Measurements from ENCODE around the gene VWA3B.

The VWA3B gene

DNA sequence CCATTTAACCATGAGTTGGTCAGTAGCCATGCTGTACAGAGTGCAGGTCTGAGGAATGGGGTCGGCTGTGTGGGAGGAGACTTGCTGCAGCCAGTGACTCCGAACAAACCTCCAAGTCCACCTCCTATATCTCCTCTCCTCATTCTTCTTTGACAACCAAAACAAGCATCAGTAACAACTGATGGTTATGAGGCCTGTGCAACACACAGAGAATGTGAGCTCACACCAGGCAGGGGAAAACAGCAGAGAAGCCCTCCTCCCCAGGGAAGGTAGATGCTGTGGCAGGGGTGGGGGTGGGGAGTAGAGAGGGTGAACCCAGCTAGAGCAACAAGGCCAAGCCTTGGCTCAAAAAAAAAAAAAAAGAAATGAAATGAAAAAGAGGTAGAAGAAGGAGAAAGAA lies 247.0 kb downstream of the VWA3B start:
- DNase-seq (ENCODE audit: low read depth), result no peak

GRCh38 chr2:98334439-98335078 lies 247.6 kb downstream of the VWA3B start:
- no peak for DNase-seq (ENCODE audit: low read depth)

DNA sequence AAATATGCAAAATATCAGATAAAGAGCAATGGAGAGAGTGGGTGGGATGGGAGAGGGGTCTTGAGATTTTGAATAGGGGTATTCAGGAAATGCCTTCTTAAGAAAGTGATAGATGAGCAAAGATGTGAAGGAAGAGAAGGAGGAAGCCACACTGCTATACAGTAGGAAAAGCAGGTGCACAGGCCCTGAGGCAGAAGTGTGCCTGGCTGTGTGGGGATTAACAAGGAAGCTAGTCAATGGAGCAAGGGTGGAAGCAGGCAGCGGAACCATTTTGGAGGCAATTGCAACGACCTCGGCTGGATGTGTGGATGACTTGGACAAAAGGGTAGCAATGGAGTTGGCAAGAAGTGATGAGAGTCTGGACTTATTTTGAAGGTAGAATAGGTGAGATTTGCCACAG lies 248.3 kb downstream of the VWA3B start:
- no peak for DNase-seq (ENCODE audit: low read depth)

DNA sequence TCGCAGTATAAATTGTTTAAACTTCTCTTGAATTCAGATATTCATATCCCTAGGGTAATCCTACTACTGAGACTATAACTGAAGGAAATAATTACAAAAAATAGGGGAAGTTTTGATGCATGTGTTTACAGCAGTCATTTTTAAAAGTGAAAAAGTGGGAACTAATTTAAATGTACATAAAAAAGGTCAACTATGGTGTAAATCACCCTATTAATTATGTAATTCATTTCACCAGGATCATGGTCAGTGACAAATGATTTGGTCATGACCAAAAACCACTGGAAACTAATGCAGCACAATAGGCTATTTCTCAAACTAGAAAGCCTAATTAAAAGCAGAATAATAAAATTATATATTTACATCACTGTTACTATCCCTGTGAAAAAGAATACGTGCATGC lies 254.3 kb downstream of the VWA3B start:
- DNase-seq (ENCODE audit: low read depth), result no peak

GRCh38 chr2:98343285-98343684 lies 256.3 kb downstream of the VWA3B start:
- DNase-seq (ENCODE audit: low read depth), result no peak

- no peak for DNase-seq (ENCODE audit: low read depth)
Measured at GRCh38 chr2:98346311-98347236, 259.6 kb downstream of the VWA3B start, which contains the start of gene CNGA3. Gene CNGA3, plus strand, starts transcription at chr2:98346456. Its CDS starts 23,520 bp downstream, at chr2:98369976.

GRCh38 chr2:98347298-98348065 lies 260.5 kb downstream of the VWA3B start:
- DNase-seq (ENCODE audit: low read depth), result no peak

- no peak for DNase-seq (ENCODE audit: low read depth)
Measured at GRCh38 chr2:98348066-98348561, 261.1 kb downstream of the VWA3B start.

GRCh38 chr2:98350411-98350810 lies 263.4 kb downstream of the VWA3B start:
- DNase-seq (ENCODE audit: low read depth), result no peak

GRCh38 chr2:98355881-98356280 lies 268.9 kb downstream of the VWA3B start:
- no peak for DNase-seq (ENCODE audit: low read depth)

DNA sequence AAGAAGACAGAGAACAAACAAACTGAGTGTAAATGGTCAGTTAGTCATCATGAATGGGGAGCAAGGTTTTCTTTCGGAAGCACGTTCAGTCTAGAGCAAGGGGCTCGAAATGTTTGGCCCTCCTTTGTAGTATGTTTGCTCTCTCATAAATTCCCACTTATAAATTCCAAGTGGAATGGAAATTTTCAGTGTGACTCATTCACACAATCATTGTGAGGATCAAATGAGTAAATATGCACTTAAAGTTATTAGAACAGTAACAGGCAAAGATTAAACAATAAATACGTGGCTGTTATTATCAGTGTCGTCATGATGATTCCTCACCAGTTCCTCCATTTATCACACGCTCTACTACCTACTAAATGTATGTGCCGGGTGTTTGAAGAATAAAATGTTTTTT lies 269.8 kb downstream of the VWA3B start:
- DNase-seq (ENCODE audit: low read depth), result no peak

DNA sequence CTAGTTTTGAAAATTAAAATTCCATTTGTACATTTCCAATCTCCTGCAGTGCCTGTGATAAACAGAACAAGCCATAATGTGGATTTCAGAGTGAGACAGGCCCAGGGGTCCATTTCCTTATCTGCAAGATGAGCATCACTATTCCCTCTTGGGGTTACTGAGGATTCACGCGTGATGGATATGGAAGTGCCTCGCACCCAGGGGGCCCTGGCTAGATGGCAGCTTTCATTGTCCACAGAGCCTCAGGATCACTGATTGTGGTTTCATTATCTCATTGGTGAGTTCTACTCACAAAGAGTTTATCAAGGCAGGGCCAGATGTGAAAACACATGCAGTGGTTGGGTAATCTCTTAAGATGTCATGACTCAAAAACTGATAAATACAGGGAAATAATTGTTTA lies 270.9 kb downstream of the VWA3B start:
- DNase-seq (ENCODE audit: low read depth), result no peak

DNA sequence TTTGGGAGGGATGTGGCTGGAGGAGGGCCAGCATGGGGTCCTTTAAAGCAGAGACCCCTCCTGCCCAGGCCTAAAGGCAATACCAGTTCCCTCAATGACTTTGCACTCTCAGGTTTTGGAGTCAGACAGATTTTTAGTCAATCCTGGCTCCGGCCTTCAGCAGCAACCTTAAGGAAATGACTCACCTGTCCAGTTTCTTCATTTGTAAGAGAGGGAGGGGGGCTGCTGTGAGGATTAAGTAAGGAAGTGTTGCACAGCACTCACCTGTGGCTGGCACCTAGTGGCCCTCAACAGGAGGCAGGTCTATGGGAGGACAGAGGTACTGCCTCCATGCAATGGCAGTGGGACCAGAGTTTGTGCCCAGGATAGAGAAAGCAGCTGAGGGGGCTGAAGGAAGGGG lies 273.0 kb downstream of the VWA3B start:
- DNase-seq (ENCODE audit: low read depth), result no peak

Measured in activated gamma-delta T cell treated with anti-CD3 and anti-CD28 coated beads, Interleukin-2, amount 50 U/mL, for 16 hours (primary cell).